Smooth muscle cell (in vitro differentiated cells): ENCODE results near the gene UNC119B. TPM values are rescaled to one million over a fixed set of nuclear protein-coding genes. Genes with fewer than 3 reads are reported as not detected.

ENCODE experiments used
- DNase-seq: peaks from one replicate; lab custom pipeline; 2025; ENCODE audit not compliant: unreplicated experiment; lab: John Stamatoyannopoulos, UW
- H2AFZ ChIP-seq: fragments of 200-600 bp; sonication (generic); 2 replicates; pipeline ENCODE4 v1.6.0; 2016; ENCODE audit warnings: antibody characterized with exemption, low read depth, mild to moderate bottlenecking
- H3F3A ChIP-seq: fragments of 200-600 bp; sonication (generic); 2 replicates; pipeline ENCODE4 v1.6.0; 2017; ENCODE audit warnings: antibody characterized with exemption, low read depth
- H3K27ac ChIP-seq: fragments of 200-600 bp; sonication (generic); 2 replicates; pipeline ENCODE4 v1.5.1; 2016; ENCODE audit warnings: low read depth, mild to moderate bottlenecking
- H3K27me3 ChIP-seq: fragments of 200-600 bp; sonication (generic); 2 replicates; pipeline ENCODE4 v1.6.1; 2016; ENCODE audit warnings: low read depth, mild to moderate bottlenecking
- H3K36me3 ChIP-seq: fragments of 200-600 bp; sonication (generic); 2 replicates; pipeline ENCODE4 v1.5.1; 2016; ENCODE audit warnings: low read depth
- H3K4me1 ChIP-seq: fragments of 200-600 bp; sonication (generic); 2 replicates; pipeline ENCODE4 v1.5.1; 2016; ENCODE audit warnings: low read depth
- H3K4me2 ChIP-seq: fragments of 200-600 bp; sonication (generic); 2 replicates; pipeline ENCODE4 v1.6.0; 2016; ENCODE audit warnings: mild to moderate bottlenecking
- H3K4me3 ChIP-seq: fragments of 200-600 bp; sonication (generic); 2 replicates; pipeline ENCODE4 v1.5.1; 2016; ENCODE audit warnings: mild to moderate bottlenecking
- H3K79me2 ChIP-seq: fragments of 200-600 bp; sonication (generic); 2 replicates; pipeline ENCODE4 v1.6.0; 2016; ENCODE audit warnings: low read depth, mild to moderate bottlenecking
- H3K9ac ChIP-seq: fragments of 200-600 bp; sonication (generic); 2 replicates; pipeline ENCODE4 v1.6.0; 2016; ENCODE audit warnings: low read depth
- H3K9me3 ChIP-seq: fragments of 200-600 bp; sonication (generic); replicated peaks from 2 replicates; pipeline ENCODE4 v1.5.1; 2016; ENCODE audit warnings: low read depth
- H4K20me1 ChIP-seq: fragments of 200-600 bp; sonication (generic); 2 replicates; pipeline ENCODE4 v1.6.0; 2016; ENCODE audit warnings: low read depth
- CTCF ChIP-seq: fragments of 200-600 bp; sonication (generic); IDR thresholded peaks from 2 replicates; pipeline ENCODE4 v1.5.1; 2017; ENCODE audit warnings: borderline replicate concordance, mild to moderate bottlenecking, antibody characterized with exemption; ENCODE audit not compliant: insufficient read depth, poor library complexity, severe bottlenecking
- WGBS: methylation state at CpG from one replicate; pipeline ENCODE4 v1.1.7; 2016; ENCODE audit warnings: low lambda C conversion rate; 5-methylcytosine and 5-hydroxymethylcytosine counted together
- polyA plus RNA-seq: library from polyadenylated mRNA; unstranded; fragments of >200 nt; fragmentation: Nextera tagmentation; extraction: Ambion mirVana; gene quantifications from 2 replicates; pipeline ENCODE4 v1.2.1, GENCODE V29; 2016
- total RNA-seq: library from RNA; depleted of rRNA; stranded (reverse); fragments of >200 nt; gene quantifications from 2 replicates; pipeline ENCODE4 v1.2.3, GENCODE V29; 2014

The UNC119B gene
- total and polyA plus RNA-seq, 2 experiments from 2014 or later: 9.8 to 18.9 TPM

- under 1% methylated on average over 19 of the region's 31 CpGs for WGBS
- Histone ChIP-seq H3K4me3 (peak overlapping the region; percentile 92), H2AFZ (peak overlapping the region; percentile 89), H3K36me3 (no peaks in the 10 kb centered on the region), H4K20me1 (peaks cover 34% of the 10 kb centered on the region), H3F3A (peaks cover 14% of the 10 kb centered on the region), H3K79me2 (peaks cover 32% of the 10 kb centered on the region), H3K4me2 (peak overlapping the region; percentile 100), H3K9ac (peak overlapping the region; percentile 85), H3K27ac (peak overlapping the region; percentile 39), H3K9me3 (no peaks in the 10 kb centered on the region), H3K4me1 (peaks cover 16% of the 10 kb centered on the region), H3K27me3 (no peaks in the 10 kb centered on the region)
- DNase-seq: no peak
- TF ChIP-seq CTCF: no peak
These were observed 593 bp downstream of the UNC119B start for GRCh38 chr12:120710805-120711296.

- Histone ChIP-seq H3K27me3 (no peaks in the 10 kb centered on the region), H3K4me2 (peak overlapping the region; percentile 100), H3K4me3 (peak overlapping the region; percentile 92), H3K36me3 (no peaks in the 10 kb centered on the region), H4K20me1 (peaks cover 36% of the 10 kb centered on the region), H3K27ac (no peak overlapping the region), H2AFZ (no peak overlapping the region), H3K79me2 (peaks cover 32% of the 10 kb centered on the region), H3K9me3 (no peaks in the 10 kb centered on the region), H3F3A (peaks cover 14% of the 10 kb centered on the region), H3K9ac (peak overlapping the region; percentile 85), H3K4me1 (peaks cover 16% of the 10 kb centered on the region)
- no peak for TF ChIP-seq CTCF
- DNase-seq: no peak
- WGBS: 48% methylated on average over 6 of the region's 6 CpGs
These were observed 1.2 kb downstream of the UNC119B start for GRCh38 chr12:120711411-120711810.

- H3K79me2 ChIP-seq: peaks cover 32% of the 10 kb centered on the region
- WGBS: 75% methylated on average over 6 of the region's 6 CpGs
- no peaks in the 10 kb centered on the region for H3K27me3 ChIP-seq
- no peak overlapping the region for H3K4me2 ChIP-seq
- no peak for DNase-seq
- H3F3A ChIP-seq: peaks cover 14% of the 10 kb centered on the region
- H3K9me3 ChIP-seq: no peaks in the 10 kb centered on the region
- no peak overlapping the region for H3K4me3 ChIP-seq
- H3K4me1 ChIP-seq: peaks cover 16% of the 10 kb centered on the region
- no peak overlapping the region for H3K27ac ChIP-seq
- TF ChIP-seq CTCF: no peak
- no peak overlapping the region for H2AFZ ChIP-seq
- no peaks in the 10 kb centered on the region for H3K36me3 ChIP-seq
- peaks cover 36% of the 10 kb centered on the region for H4K20me1 ChIP-seq
- H3K9ac ChIP-seq: no peak overlapping the region
These were observed 2.4 kb downstream of the UNC119B start for GRCh38 chr12:120712610-120713009.

- Histone ChIP-seq H2AFZ (no peak overlapping the region), H3K27me3 (no peaks in the 10 kb centered on the region), H3F3A (peaks cover 14% of the 10 kb centered on the region), H3K4me3 (no peak overlapping the region), H4K20me1 (peaks cover 36% of the 10 kb centered on the region), H3K9ac (no peak overlapping the region), H3K4me1 (peaks cover 16% of the 10 kb centered on the region), H3K79me2 (peaks cover 32% of the 10 kb centered on the region), H3K36me3 (peaks cover 4% of the 10 kb centered on the region), H3K9me3 (no peaks in the 10 kb centered on the region), H3K4me2 (no peak overlapping the region), H3K27ac (no peak overlapping the region)
- 37% methylated on average over 4 of the region's 4 CpGs for WGBS
- peak; percentile 82 for TF ChIP-seq CTCF
- peak; percentile 4 for DNase-seq
These were observed 3.7 kb downstream of the UNC119B start for GRCh38 chr12:120713861-120714482.
